Muscle of leg (tissue), 11 donors: ENCODE measurements around the gene CCND3. TPM values are rescaled to one million over a fixed set of nuclear protein-coding genes. Genes with fewer than 3 reads are reported as not detected.
A peak's percentile ranks its signal among the peaks of the same experiment; 100 is the strongest.

Experiments
- DNase-seq: peaks from one replicate; pipeline ENCODE4 v3.0.0; 2013
- H3K27ac ChIP-seq: one replicate; pipeline ENCODE4 v1.5.1; 2013; ENCODE audit warnings: mild to moderate bottlenecking, low read length, control low read depth
- H3K27me3 ChIP-seq: one replicate; pipeline ENCODE4 v1.6.1; 2013; ENCODE audit warnings: low read length; ENCODE audit not compliant: control insufficient read depth, insufficient read depth
- H3K36me3 ChIP-seq: one replicate; pipeline ENCODE4 v1.6.1; 2013; ENCODE audit warnings: low read length; ENCODE audit not compliant: control insufficient read depth, insufficient read depth
- H3K4me1 ChIP-seq: one replicate; pipeline ENCODE4 v1.6.1; 2013; ENCODE audit warnings: low read length; ENCODE audit not compliant: control insufficient read depth, insufficient read depth
- H3K4me3 ChIP-seq: one replicate; pipeline ENCODE4 v1.5.1; 2013; ENCODE audit warnings: low read length, control low read depth
- H3K9me3 ChIP-seq: replicated peaks from 2 replicates; pipeline ENCODE4 v1.6.1; 2013; ENCODE audit warnings: low read depth, low read length; ENCODE audit not compliant: control insufficient read depth
- WGBS: methylation state at CpG from one replicate; pipeline ENCODE4 v1.1.5; 2013; ENCODE audit warnings: missing lambda C conversion rate; ENCODE audit not compliant: insufficient coverage; 5-methylcytosine and 5-hydroxymethylcytosine counted together
- polyA plus RNA-seq, 8 donors: library from polyadenylated mRNA; unstranded; fragments of 120-200 nt; gene quantifications; one replicate each; pipeline versions ENCODE4 v1.2.1 to v1.2.3, GENCODE V29; 2013; ENCODE audit warnings: inconsistent platforms in 1 of 8, low replicate concordance in 1 of 8; ENCODE audit not compliant: insufficient read length in 8 of 8, insufficient read depth in 1 of 8
- total RNA-seq: library from RNA; stranded (reverse); fragments of 120-200 nt; gene quantifications from one replicate; pipeline ENCODE4 v1.2.4, GENCODE V29; 2013

CCND3 gene
- total and polyA plus RNA-seq, 9 donors, result 30.2 to 99.9 (median 82.3) TPM

DNA sequence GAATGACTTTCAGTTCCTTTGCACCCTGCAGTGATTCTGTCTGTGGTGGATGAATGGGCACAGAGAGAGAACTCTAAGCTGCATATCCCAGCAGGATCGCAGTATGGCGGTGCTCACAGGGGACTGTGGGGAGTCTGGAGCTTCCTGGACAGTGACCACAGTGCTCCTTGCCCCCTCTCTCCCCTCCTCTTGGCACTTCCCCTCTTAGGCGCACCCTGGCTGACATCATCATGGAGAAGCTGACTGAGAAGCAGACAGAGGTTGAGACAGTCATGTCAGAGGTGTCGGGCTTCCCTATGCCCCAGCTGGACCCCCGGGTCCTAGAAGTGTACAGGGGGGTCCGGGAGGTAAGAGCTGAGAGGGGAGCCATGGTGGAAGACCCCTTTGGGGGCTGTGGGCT lies 11.7 kb downstream of the CCND3 start:
- Histone ChIP-seq H3K36me3 (peaks cover 73% of the 10 kb centered on the region), H3K27me3 (no peaks in the 10 kb centered on the region), H3K9me3 (no peaks in the 10 kb centered on the region), H3K4me3 (no peak overlapping the region), H3K4me1 (peaks cover 2% of the 10 kb centered on the region), H3K27ac (no peak overlapping the region)
- DNase-seq, result no peak
- 92% methylated on average over 4 of the region's 6 CpGs for WGBS

DNA sequence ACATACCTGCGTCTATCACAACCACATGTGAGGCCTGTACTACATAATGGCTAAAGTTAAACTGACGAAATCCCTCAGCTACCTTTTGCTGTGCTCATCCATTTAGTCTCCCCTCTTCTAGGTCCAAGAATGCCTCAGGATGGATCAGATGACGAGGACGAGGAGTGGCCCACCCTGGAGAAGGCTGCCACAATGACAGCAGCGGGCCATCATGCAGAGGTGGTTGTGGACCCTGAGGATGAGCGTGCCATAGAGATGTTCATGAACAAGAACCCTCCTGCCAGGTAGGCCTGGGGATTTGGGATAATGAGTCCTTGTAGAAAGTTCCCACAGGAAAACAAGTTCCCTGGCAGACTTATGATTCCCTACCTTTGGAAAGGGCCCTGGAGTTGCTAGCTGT lies 14.4 kb downstream of the CCND3 start:
- Histone ChIP-seq H3K36me3 (peaks cover 62% of the 10 kb centered on the region), H3K9me3 (no peaks in the 10 kb centered on the region), H3K27ac (no peak overlapping the region), H3K4me1 (peaks cover 12% of the 10 kb centered on the region), H3K4me3 (no peak overlapping the region), H3K27me3 (no peaks in the 10 kb centered on the region)
- DNase-seq, result no peak
- WGBS, result 81% methylated on average over 5 of the region's 6 CpGs

DNA sequence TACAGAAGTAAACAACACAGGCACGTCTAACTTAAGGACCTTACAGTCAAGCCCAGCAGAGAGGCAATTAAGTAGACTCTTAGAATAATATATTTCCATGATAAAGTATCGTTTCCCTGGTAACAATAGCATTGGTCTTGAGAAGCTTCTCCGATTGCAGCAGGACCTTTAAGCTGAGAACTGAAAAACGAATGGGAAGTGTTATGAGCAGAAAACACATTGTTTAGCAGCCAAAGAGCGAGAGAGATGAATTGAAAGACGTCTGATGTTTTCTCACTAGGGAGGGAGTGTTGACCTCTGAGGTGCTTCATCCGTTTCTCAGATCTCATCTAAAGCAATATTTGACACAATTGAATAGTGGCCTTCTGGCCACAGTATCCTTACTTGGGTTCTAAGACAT lies 19.5 kb downstream of the CCND3 start:
- Histone ChIP-seq H3K4me1 (peaks cover 25% of the 10 kb centered on the region), H3K4me3 (peak overlapping the region; percentile 72), H3K36me3 (peaks cover 17% of the 10 kb centered on the region), H3K27ac (no peak overlapping the region), H3K27me3 (no peaks in the 10 kb centered on the region), H3K9me3 (no peaks in the 10 kb centered on the region)
- no peak for DNase-seq
- WGBS, result 5% methylated on average over 4 of the region's 7 CpGs

DNA sequence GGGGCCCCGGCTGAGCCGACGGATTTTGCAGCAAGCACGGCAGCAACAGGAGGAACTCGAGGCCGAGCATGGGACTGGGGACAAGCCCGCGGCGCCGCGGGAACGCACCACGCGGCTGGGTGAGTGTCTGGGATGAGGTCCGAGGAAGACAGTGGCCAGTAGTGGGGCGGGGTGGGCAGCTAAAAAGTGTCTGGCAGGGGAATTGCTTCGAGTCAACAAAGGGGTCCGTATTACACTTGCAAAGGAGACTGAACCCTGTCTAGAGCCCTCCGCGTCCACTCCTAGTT lies 20.0 kb downstream of the CCND3 start:
- Histone ChIP-seq H3K36me3 (peaks cover 17% of the 10 kb centered on the region), H3K27me3 (no peaks in the 10 kb centered on the region), H3K9me3 (no peaks in the 10 kb centered on the region), H3K4me1 (peaks cover 25% of the 10 kb centered on the region), H3K27ac (peak overlapping the region; percentile 100), H3K4me3 (peak overlapping the region; percentile 72)
- WGBS, result 1% methylated on average over 16 of the region's 20 CpGs
- DNase-seq, result no peak

DNA sequence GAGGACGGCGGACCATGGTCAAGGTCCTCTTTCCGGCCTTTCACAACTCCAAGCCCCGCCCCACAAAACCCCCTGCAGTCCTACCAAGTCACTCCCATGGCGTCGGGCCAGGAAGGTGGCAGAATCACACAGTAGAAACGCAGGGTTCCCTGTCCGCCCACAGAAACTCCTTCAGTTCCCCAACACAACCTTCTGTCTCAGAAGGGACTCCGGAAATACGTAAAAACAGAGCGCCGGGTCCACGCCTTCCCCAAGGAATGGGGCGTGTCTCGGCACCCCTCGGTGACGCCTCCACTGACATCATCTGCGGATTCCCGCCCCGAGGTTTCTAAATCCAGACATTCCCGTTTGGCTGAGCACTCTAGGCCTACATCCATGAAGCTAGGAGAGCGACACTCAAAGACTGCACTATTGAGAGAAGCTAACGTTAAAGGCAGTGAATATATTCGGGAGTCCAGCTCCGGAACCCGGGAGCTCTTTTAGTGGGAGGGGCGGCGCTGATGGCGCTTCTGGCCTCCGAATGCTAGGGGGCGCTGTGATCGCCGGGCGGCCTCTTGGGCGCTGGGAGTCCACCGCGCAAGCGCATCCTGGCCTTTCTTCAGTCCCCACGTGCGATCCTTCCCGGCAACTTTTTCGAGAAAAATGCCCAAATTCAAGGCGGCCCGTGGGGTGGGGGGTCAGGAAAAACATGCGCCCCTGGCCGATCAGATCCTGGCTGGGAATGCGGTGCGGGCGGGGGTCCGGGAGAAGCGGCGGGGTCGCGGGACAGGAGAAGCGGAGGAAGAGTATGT lies 20.5 kb downstream of the CCND3 start, which contains the start of the genes BYSL and MED20:
Gene BYSL (plus strand): TSS at position 579 of the 791 bp plus-strand sequence. CDS start 64 bp downstream, at position 643.
Gene MED20 (minus strand): TSS at position 219 of the 791 bp plus-strand sequence. CDS start 121 bp downstream, at position 98.
- peak; percentile 98 for DNase-seq
- Histone ChIP-seq H3K27me3 (no peaks in the 10 kb centered on the region), H3K27ac (peak within 1 kb of the TSS; percentile 100), H3K36me3 (peaks cover 22% of the 10 kb centered on the region), H3K4me3 (peak within 1 kb of the TSS; percentile 72), H3K9me3 (no peaks in the 10 kb centered on the region), H3K4me1 (peaks cover 25% of the 10 kb centered on the region)
- WGBS, result under 1% methylated on average over 55 of the region's 55 CpGs

DNA sequence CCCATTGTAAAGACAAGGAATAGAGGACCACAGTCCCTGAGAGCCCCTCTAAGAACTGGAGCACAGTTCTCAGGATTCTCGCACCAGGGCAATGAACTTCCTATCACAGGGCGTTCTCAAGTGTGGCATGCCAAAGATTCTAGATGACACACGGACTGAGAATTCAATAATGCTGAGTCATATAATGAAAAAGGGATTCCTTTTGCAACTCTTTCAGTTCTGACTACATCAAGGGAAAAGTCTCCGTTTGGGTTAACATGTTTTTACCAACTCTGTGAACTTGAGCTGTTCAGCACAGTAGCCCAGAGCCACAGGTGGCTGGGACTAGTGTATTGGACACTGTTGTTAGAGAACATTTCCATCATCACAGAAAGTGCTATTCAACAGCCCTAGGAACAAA lies 24.1 kb downstream of the CCND3 start:
- WGBS, result 100% methylated on average over 1 of the region's 4 CpGs
- Histone ChIP-seq H3K9me3 (no peaks in the 10 kb centered on the region), H3K27ac (no peak overlapping the region), H3K27me3 (no peaks in the 10 kb centered on the region), H3K36me3 (peaks cover 32% of the 10 kb centered on the region), H3K4me3 (no peak overlapping the region), H3K4me1 (peaks cover 16% of the 10 kb centered on the region)
- no peak for DNase-seq

DNA sequence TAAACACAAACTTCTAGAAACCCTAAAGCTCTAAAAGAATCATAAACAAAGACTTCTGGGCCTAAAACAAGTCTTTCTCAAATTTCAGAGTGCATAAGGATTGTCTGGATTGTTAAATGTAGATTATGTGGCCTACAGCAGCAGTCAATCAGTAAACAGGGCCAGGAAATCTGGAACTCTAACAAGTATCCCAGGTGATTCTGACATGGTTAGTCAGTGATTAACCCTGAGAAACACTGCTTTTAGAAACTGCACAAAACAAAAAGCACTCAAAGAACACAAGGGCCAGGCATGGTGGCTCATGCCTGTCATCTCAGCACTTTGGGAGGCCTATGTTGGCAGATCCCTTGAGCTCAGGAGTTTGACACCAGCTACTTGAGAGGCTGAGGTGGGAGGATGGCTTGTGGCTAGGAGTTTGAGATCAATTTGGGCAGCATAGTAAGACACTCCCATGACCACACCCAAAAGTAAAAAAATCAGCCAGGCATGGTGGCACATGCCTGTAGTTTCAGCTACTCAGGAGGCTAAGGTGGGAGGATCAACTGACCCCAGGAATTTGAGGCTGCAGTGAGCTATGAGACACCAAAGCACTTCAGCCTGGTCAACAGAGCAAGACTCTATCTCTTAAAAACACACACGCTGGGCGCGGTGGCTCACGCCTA lies 26.6 kb downstream of the CCND3 start:
- H3K4me3 ChIP-seq, result no peak overlapping the region
- peaks cover 6% of the 10 kb centered on the region for H3K4me1 ChIP-seq
- no CpG with 5 or more reads among the region's 4 CpGs for WGBS
- no peak overlapping the region for H3K27ac ChIP-seq
- peaks cover 36% of the 10 kb centered on the region for H3K36me3 ChIP-seq
- H3K9me3 ChIP-seq, result no peaks in the 10 kb centered on the region
- no peak for DNase-seq
- H3K27me3 ChIP-seq, result no peaks in the 10 kb centered on the region

DNA sequence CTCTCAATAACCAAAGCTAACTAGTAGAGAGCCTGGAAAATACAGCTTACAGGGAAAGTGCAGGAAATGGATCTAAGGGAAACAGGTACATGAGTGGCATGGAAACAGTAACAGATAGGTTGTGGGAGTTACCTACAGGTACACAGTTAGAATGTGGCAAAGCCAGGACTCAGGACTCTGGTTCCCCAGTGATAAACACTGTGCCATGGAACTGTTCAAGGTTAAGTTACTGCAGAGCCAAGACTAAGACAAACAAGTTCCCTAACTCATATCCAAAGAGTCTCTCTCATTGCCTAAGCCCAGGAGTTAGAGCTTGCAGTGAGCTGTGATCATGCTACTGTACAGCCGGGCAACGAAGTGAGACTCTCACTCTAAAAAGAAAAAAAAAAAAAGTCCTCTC lies 27.3 kb downstream of the CCND3 start:
- Histone ChIP-seq H3K9me3 (no peaks in the 10 kb centered on the region), H3K27ac (no peak overlapping the region), H3K36me3 (peaks cover 37% of the 10 kb centered on the region), H3K27me3 (no peaks in the 10 kb centered on the region), H3K4me3 (no peak overlapping the region), H3K4me1 (no peaks in the 10 kb centered on the region)
- DNase-seq, result no peak
- WGBS, result no CpG with 5 or more reads among the region's 2 CpGs

DNA sequence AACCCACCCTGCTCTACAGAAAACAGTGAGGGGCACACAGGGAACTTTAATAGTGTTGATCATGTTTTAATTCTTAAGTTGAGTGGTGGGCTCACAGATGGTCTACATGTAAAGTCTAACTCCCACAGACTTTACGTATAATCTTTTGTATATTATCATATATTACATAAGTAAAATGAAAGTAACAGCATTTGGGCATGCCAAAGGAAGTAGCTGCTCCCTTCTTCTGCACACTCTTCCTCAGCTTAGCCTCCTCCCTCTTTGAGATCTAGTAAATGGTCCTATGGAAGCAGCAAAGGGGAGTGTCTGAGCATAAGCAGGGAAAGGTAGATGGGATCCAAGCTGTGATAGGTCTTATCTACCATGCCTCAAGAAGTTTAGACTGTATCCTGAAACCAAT lies 31.9 kb downstream of the CCND3 start:
- WGBS, result no CpG with 5 or more reads among the region's 1 CpG
- H3K4me3 ChIP-seq, result no peak overlapping the region
- no peak overlapping the region for H3K27ac ChIP-seq
- no peak for DNase-seq
- H3K36me3 ChIP-seq, result peaks cover 57% of the 10 kb centered on the region
- no peaks in the 10 kb centered on the region for H3K9me3 ChIP-seq
- no peaks in the 10 kb centered on the region for H3K4me1 ChIP-seq
- no peaks in the 10 kb centered on the region for H3K27me3 ChIP-seq

DNA sequence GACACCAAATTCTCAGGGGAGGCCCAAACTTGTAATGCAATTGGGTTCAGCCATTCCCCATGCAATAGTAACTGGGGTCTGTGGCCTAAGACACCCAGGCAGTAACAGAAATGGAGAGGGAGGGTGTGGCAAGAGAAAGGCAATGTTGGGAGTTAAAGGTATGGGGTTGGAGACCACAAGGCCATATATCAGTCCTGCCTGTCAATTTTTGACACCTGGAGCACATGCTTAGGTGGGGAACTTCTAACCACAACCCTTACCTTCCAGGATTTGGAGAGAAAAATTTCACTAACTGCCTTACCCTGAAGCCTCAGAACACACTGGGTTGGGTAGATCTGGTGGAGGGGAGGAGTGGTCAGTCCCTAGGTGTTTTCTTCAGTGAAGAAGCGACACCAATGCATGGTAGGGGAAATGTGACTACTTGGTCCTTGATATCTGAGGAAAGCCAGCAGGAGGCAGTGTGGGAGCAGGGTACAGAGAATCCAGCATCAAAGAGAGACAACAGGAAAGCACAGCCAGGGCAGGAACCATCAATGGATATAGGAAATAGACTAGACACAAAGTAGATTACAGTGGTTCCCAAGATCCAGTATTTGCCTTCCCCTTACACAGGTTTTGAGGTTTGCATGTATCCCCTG lies 39.6 kb downstream of the CCND3 start:
- Histone ChIP-seq H3K27me3 (no peaks in the 10 kb centered on the region), H3K4me3 (no peak overlapping the region), H3K9me3 (no peaks in the 10 kb centered on the region), H3K36me3 (peaks cover 34% of the 10 kb centered on the region), H3K4me1 (no peaks in the 10 kb centered on the region), H3K27ac (no peak overlapping the region)
- WGBS, result 100% methylated on average over 1 of the region's 1 CpG
- no peak for DNase-seq
